MM.1S (cell line): ENCODE data around the gene HIPK3.

Experiments used
- DNase-seq: peaks from one replicate; pipeline ENCODE4 v3.0.0-alpha.2; 2015
- H2AFZ ChIP-seq: fragments of 300-600 bp; sonication (generic); 2 replicates; pipeline ENCODE4 v1.6.0; 2016; ENCODE audit warnings: antibody characterized with exemption, low read length
- H3F3A ChIP-seq: fragments of 300-600 bp; sonication (generic); 2 replicates; pipeline ENCODE4 v1.6.1; 2016; ENCODE audit warnings: mild to moderate bottlenecking, antibody characterized with exemption, low read length, moderate library complexity, mixed read lengths; ENCODE audit not compliant: insufficient read depth
- H3K27ac ChIP-seq: fragments of 300-600 bp; sonication (generic); 2 replicates; pipeline ENCODE4 v1.5.1; 2016; ENCODE audit warnings: mild to moderate bottlenecking, low read length
- H3K27me3 ChIP-seq: fragments of 300-600 bp; sonication (generic); replicated peaks from 2 replicates; pipeline ENCODE4 v1.6.0; 2016; ENCODE audit warnings: low read length; ENCODE audit not compliant: insufficient read depth
- H3K36me3 ChIP-seq: fragments of 300-600 bp; sonication (generic); replicated peaks from 2 replicates; pipeline ENCODE4 v1.6.1; 2016; ENCODE audit warnings: mild to moderate bottlenecking, low read length, mixed read lengths; ENCODE audit not compliant: insufficient read depth
- H3K4me1 ChIP-seq: fragments of 300-600 bp; sonication (generic); 2 replicates; pipeline ENCODE4 v1.6.1; 2016; ENCODE audit warnings: low read length, mixed read lengths
- H3K4me2 ChIP-seq: fragments of 300-600 bp; sonication (generic); 2 replicates; pipeline ENCODE4 v1.6.0; 2016; ENCODE audit warnings: low read depth, low read length
- H3K4me3 ChIP-seq: fragments of 300-600 bp; sonication (generic); 2 replicates; pipeline ENCODE4 v1.5.1; 2016; ENCODE audit warnings: low read length, mixed read lengths
- H3K79me2 ChIP-seq: fragments of 300-600 bp; sonication (generic); 2 replicates; pipeline ENCODE4 v1.6.1; 2016; ENCODE audit warnings: mixed run types, low read length, mixed read lengths
- H3K9ac ChIP-seq: fragments of 300-600 bp; sonication (generic); 2 replicates; pipeline ENCODE4 v1.6.1; 2016; ENCODE audit warnings: low read length, mixed read lengths
- H3K9me2 ChIP-seq: fragments of 300-600 bp; sonication (generic); replicated peaks from 2 replicates; pipeline ENCODE4 v1.6.1; 2016; ENCODE audit warnings: mild to moderate bottlenecking, low read length, mixed read lengths; ENCODE audit not compliant: insufficient read depth
- H3K9me3 ChIP-seq: fragments of 300-600 bp; sonication (generic); replicated peaks from 2 replicates; pipeline ENCODE4 v1.6.1; 2016; ENCODE audit warnings: mild to moderate bottlenecking, low read length, mixed read lengths; ENCODE audit not compliant: insufficient read depth
- H4K20me1 ChIP-seq: fragments of 300-600 bp; sonication (generic); 2 replicates; pipeline ENCODE4 v1.6.1; 2016; ENCODE audit warnings: mild to moderate bottlenecking, low read length, moderate library complexity, mixed read lengths; ENCODE audit not compliant: insufficient read depth
- CTCF ChIP-seq: fragments of 300-600 bp; sonication (generic); IDR thresholded peaks from 2 replicates; pipeline ENCODE4 v1.5.1; 2016; ENCODE audit warnings: antibody characterized with exemption, low read length, mixed read lengths
- EZH2 ChIP-seq: fragments of 300-600 bp; sonication (generic); optimal IDR thresholded peaks from 2 replicates; pipeline ENCODE3; 2017; ENCODE audit warnings: low read depth, mild to moderate bottlenecking, antibody characterized with exemption, low read length, mixed read lengths
- EZH2phosphoT487 ChIP-seq: fragments of 300-600 bp; sonication (generic); IDR thresholded peaks from 2 replicates; pipeline ENCODE4 v1.6.1; 2018; ENCODE audit warnings: antibody characterized with exemption, low read length

The HIPK3 gene

DNA sequence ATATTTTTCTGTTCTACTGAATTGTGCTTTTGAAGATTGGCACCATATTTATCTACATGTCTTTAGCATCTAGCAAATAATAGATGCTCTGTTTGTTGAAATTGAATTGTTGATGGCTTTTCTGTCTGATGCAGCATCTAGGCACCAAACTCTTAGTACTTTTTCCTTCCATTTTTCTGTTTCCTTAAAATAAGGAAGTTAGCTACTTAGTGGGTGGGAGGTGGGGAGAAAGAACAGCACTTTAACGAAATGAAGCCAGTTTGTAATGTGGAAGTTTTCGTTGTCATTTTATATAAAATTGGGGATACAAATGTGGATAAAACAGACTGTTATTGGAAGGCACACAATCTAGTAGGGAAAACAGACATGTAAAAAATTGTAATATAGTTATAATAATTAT, 76.6 kb downstream of the HIPK3 start:
- Histone ChIP-seq H3K9ac (no peak overlapping the region), H3K27me3 (no peaks in the 10 kb centered on the region), H3K79me2 (peaks cover 13% of the 10 kb centered on the region), H3K9me2 (no peaks in the 10 kb centered on the region), H3K27ac (no peak overlapping the region), H3K4me1 (no peaks in the 10 kb centered on the region), H3K36me3 (no peaks in the 10 kb centered on the region), H4K20me1 (no peaks in the 10 kb centered on the region), H3F3A (no peaks in the 10 kb centered on the region), H3K9me3 (no peaks in the 10 kb centered on the region), H2AFZ (no peak overlapping the region), H3K4me2 (no peak overlapping the region), H3K4me3 (no peak overlapping the region)
- no peak for DNase-seq
- TF ChIP-seq EZH2phosphoT487 (no peak), CTCF (no peak), EZH2 (no peak)

GRCh38 chr11:33334627-33335026, 77.4 kb downstream of the HIPK3 start:
- H4K20me1 ChIP-seq: no peaks in the 10 kb centered on the region
- no peaks in the 10 kb centered on the region for H3K27me3 ChIP-seq
- TF ChIP-seq EZH2phosphoT487 (no peak), EZH2 (no peak)
- no peaks in the 10 kb centered on the region for H3K36me3 ChIP-seq
- H3K4me3 ChIP-seq: no peak overlapping the region
- H3K9ac ChIP-seq: no peak overlapping the region
- no peak overlapping the region for H3K4me2 ChIP-seq
- no peak overlapping the region for H2AFZ ChIP-seq
- no peak for DNase-seq
- no peaks in the 10 kb centered on the region for H3F3A ChIP-seq
- peaks cover 13% of the 10 kb centered on the region for H3K79me2 ChIP-seq
- no peaks in the 10 kb centered on the region for H3K4me1 ChIP-seq
- no peak overlapping the region for H3K27ac ChIP-seq
- H3K9me3 ChIP-seq: no peaks in the 10 kb centered on the region
- H3K9me2 ChIP-seq: no peaks in the 10 kb centered on the region

DNA sequence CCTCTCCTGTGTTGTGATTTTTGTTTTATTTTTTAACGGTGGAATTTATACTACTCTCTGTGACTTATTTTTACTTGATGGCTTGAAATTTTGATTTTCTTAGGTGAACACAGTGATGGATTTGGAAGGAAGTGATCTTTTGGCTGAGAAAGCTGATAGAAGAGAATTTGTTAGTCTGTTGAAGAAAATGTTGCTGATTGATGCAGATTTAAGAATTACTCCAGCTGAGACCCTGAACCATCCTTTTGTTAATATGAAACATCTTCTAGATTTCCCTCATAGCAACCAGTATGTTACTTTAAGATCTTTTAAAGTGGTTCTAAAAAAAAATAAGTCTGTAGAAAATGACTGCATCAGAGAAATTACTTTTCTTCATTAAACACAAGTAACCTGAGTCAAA, 82.1 kb downstream of the HIPK3 start:
- Histone ChIP-seq H3K9me2 (no peaks in the 10 kb centered on the region), H3K4me2 (no peak overlapping the region), H3K9me3 (no peaks in the 10 kb centered on the region), H3K79me2 (no peaks in the 10 kb centered on the region), H3K9ac (no peak overlapping the region), H3K27ac (no peak overlapping the region), H3K4me3 (no peak overlapping the region), H2AFZ (no peak overlapping the region), H4K20me1 (no peaks in the 10 kb centered on the region), H3K4me1 (peaks cover 5% of the 10 kb centered on the region), H3K36me3 (0 out of 2 replicates have a peak, but pooled peaks cover 6% of the 10 kb centered on the region), H3F3A (no peaks in the 10 kb centered on the region), H3K27me3 (no peaks in the 10 kb centered on the region)
- TF ChIP-seq CTCF (no peak), EZH2phosphoT487 (no peak), EZH2 (no peak)
- DNase-seq: no peak

DNA sequence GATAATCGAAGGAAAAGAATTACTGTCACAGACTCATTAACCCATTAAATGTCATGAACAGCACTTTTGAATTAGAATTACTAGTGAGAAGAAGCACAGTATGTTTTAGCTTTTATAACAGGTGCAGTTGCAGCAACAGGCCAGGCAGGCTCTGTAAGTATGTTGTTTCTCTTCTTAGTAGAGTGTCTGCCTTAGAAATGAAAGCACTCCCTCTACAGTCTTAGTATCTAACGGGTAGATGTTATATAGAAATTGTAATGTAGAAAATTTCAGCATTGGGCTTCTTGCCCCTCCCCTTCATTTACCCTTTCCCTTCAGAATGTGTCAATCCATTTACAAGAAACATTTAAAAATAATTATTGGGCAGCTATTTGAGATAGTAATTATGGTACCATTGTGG, 87.4 kb downstream of the HIPK3 start:
- no peak overlapping the region for H3K27ac ChIP-seq
- no peak for TF ChIP-seq CTCF
- TF ChIP-seq EZH2: no peak
- TF ChIP-seq EZH2phosphoT487: no peak
- no peak overlapping the region for H3K4me3 ChIP-seq
- H3K27me3 ChIP-seq: no peaks in the 10 kb centered on the region
- H3K36me3 ChIP-seq: peaks cover 6% of the 10 kb centered on the region; the same call in 1 of the 2 replicates
- H2AFZ ChIP-seq: no peak overlapping the region
- DNase-seq: peak; percentile 67
- H3K9ac ChIP-seq: no peak overlapping the region
- no peaks in the 10 kb centered on the region for H3F3A ChIP-seq
- H3K9me2 ChIP-seq: no peaks in the 10 kb centered on the region
- peaks cover 5% of the 10 kb centered on the region for H3K4me1 ChIP-seq
- H3K79me2 ChIP-seq: no peaks in the 10 kb centered on the region
- H3K4me2 ChIP-seq: no peak overlapping the region
- H3K9me3 ChIP-seq: no peaks in the 10 kb centered on the region
- no peaks in the 10 kb centered on the region for H4K20me1 ChIP-seq
